ACHN (cell line): ENCODE measurements around the gene S100G.

Experiments
- DNase-seq: peaks from one replicate; pipeline ENCODE4 v3.0.0-alpha.2; 2015
- in situ Hi-C: cut with HindIII; loops from 2 replicates; pipeline ENCODE4 v1.10.0; 2017; ENCODE audit warnings: low sequenced_read_pairs, low pct_ligation_motif_present, low pct_unique_long_range_greater_than_20kb

Gene S100G

DNA sequence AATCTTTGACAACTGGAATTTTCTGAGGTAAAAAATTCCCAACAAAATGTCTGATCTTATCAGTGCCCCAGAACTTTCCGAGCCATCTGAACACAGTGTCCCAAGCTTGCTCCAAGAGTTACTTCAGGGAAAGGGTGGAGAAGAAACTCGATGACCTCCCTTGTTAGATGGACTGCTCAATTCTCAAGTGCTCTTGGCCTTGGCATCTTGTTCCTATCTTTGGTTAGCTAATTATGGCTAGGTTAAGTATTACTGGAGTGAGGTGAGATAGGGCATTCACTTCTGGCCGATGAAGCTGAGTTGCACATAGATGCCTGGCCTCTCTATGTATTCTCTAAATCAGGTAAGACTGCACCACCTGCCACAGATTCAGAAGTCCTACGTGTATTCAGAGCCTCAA lies 9.1 kb upstream of the S100G start:
- in situ Hi-C loops, result no loop called here
- DNase-seq, result no peak

GRCh38 chrX:16643176-16643575 lies 6.8 kb upstream of the S100G start:
- no peak for DNase-seq
- in situ Hi-C loops, result no loop called here

- DNase-seq, result no peak
- in situ Hi-C loops, result no loop called here
These were observed 3.4 kb upstream of the S100G start for GRCh38 chrX:16646366-16647138.

GRCh38 chrX:16651391-16652024 lies 1.6 kb downstream of the S100G start:
- in situ Hi-C loops, result no loop called here
- DNase-seq, result no peak

DNA sequence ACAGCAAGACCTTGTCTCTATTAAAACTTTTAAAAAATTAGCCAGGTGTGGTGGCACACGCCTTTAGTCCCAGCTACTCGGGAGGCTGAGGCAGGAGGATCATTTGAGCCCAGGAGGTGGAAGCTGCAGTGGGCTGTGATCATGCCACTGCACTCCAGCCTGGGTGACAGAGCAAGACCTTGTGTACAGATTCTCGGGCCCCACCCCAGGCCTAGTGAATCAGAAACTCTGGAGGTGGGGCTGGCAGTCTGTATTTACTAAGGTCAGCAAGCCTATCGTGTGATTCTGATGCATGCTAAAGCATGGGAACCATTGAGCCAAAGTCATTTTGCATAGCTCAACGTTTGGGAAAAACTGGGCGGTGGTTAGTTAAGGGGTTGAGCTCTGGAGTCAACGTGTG lies 3.5 kb downstream of the S100G start:
- in situ Hi-C loops, result no loop called here
- DNase-seq, result no peak

GRCh38 chrX:16654093-16654492 lies 4.1 kb downstream of the S100G start:
- in situ Hi-C loops, result no loop called here
- no peak for DNase-seq

DNA sequence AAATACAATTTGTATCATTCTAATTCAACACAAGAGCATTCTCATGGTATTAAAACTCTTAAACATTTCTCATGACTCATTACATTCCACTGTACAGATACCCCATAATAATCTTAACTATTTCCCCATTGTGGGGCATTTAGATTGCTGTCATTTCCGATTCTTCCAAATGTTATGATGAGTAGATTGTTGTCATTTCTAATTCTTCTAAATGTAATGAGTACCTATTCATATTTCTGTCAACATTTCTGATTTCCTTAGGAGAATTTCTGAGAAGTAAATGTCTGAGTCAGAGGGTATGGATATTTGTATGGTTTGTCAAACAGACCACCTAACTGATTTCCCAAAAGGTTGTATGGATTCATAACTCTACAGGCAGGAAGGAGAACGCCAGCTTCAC lies 8.3 kb downstream of the S100G start:
- DNase-seq, result no peak

DNA sequence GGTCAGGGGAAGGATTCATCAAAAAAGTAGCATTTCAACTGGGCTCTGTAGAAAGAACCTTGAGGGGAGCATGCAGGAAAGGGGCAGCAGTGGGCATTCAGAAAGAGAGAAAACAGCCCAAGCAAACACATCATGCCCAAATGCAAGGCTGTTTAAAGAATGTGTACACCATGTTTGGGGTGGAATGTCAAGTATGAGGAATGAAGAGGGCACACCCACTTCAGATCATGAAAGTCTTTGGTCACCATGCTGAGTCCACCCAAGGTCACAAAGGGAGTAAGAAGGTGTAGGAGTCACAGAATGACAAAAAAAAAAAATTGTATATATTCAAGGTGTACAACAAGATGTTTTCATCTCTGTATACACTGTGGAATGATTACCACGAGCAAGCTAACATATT lies 9.4 kb downstream of the S100G start:
- in situ Hi-C loops, result no loop called here
- DNase-seq, result no peak

More for the DNA sequence above, 8.3 kb downstream of the S100G start:
- in situ Hi-C loops, result no loop called here

GRCh38 chrX:16661495-16661894 lies 11.5 kb downstream of the S100G start:
- in situ Hi-C loops, result no loop called here
- DNase-seq, result no peak

GRCh38 chrX:16662402-16662801 lies 12.4 kb downstream of the S100G start:
- in situ Hi-C loops, result no loop called here
- no peak for DNase-seq

DNA sequence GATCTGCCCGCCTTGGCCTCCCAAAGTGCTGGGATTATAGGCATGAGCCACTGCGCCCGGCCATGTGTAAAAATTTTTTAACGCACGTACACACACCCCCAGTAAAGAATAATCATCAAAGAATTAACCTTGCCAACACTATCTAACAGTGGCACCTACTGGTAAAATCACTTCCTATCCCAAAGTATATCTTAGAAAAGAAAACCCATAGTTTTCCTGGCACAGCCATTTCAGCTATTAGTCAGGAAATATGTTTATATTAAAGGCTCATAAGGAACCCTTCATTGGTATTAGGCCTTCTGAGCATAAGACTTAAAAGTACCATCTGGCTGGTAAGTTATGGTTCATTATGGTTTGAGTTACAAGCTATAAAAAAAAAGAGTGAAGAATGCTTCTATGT lies 14.1 kb downstream of the S100G start:
- no peak for DNase-seq
- in situ Hi-C loops, result no loop called here

GRCh38 chrX:16664626-16665025 lies 14.7 kb downstream of the S100G start:
- no peak for DNase-seq
- in situ Hi-C loops, result no loop called here

DNA sequence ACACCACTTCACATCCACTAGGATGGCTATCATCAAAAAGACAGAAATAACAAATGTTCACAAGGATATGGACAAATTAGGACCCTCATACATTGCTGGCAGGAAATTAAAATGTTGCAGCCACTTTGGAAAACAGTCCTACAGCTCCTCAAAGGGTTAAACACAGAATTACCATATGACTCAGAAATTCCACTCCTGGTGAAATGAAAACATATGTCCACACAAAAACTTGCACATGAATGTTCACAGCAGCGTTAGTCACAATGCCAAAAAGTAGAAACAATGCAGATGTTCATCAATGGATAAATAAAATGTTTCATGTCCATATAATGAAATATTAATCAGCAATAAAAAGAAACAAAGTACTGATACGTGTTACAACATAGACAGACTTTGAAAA lies 15.1 kb downstream of the S100G start:
- in situ Hi-C loops, result no loop called here
- DNase-seq, result no peak

DNA sequence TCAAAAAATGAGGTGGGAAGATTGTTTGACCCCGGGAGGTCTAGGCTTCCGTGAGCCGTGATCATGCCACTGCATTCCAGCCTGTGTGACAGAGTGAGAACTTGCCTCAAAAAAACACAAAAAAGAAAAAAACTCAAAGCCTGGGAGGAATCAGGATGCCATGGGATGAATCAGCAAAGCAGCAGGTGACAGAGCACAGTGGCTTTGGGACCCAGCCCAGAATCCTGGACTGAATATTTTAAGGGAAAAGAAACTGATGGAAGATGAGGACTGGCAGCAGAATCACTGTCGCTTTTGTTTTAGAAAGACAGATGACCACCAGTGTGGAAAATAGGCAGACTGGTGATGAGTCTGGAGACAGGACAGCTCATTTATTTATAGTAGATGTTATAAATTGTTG lies 16.6 kb downstream of the S100G start:
- no peak for DNase-seq
- in situ Hi-C loops, result no loop called here

DNA sequence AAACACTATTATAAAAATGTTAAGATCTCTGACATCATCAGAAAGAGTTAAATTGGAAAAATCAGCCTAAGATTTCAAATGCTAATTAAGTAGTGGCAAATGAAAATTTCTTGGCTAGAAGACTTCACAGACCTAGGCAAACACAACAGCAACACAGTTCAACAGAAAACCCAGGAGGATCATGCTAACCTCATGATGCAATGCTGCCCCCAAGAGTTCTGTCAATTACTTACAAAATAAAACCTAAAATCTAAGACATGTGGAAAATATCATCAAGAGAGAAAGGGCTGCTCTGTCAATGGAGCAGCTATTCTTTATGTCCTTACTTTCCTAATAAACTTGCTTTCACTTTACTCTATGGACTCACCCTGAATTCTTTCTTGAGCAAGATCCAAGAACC lies 21.0 kb downstream of the S100G start:
- in situ Hi-C loops, result no loop called here
- peak; percentile 25 for DNase-seq

DNA sequence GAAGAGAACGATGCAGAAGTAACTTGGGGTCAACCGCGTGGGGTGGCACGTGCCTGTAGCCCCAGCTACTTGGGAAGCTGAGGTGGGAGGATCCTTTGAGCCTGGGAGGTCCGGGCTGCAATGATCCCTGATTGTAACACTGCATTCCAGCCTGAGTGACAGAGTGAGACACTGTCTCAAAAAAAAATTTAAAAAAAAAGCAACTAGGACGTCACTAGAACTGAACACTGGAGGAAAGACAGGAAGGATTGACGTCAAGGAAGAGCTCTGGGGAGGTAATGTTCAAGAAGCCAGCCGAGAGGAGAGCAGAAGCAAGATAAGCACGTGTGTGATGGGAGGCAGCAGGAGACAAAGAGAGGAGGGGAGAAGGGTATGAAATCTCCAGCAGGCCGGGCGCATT lies 28.7 kb downstream of the S100G start:
- in situ Hi-C loops, result no loop called here
- no peak for DNase-seq

DNA sequence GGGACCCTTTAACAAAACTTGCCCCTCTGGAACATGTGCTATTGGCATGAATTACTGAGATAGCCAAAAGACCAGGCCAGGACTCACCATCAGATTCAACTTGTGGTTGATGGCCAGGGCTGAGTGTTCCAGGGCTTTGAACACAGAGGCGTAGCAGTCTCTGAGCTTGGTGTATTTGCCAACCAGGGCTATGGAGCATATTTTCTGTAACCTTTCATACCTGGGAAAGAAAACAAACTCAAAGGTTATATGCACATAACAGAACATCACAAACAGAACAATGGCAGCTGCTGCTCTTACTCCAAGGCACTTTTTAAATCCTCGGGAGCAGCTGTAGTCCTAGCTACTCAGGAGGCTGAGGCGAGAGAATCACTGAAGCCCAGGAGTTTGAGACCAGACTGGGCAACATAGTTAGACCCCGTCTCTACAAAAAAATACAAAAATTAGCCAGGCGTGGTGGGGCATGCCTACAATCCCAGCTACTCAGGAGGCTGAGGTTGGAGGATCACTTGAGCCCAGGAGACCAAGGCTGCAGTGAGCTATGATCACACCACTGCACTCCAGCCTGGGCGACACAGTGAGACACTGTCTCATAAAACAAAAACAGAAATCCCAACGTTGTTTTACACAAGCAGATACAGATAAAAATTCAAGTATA lies 33.2 kb downstream of the S100G start:
- no peak for DNase-seq
- in situ Hi-C loops, result no loop called here

DNA sequence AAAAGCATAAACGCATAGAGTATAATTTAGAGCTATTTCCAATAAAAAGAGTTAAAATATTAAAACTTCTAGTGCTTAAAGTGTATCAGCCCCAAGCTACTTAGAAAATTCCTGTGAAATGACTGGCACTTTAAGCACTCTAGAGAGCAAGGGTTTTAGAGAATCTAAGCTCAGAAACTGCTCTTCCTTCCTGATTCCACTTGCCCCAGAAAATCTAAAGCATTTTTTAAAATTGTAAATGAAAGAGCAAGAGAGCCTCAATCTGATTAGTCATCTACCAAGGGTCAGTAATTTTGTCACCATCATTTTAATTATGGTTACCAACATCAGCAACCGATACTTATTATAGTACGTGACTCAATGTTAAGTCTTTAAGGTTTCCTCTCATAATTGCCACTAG lies 37.6 kb downstream of the S100G start:
- in situ Hi-C loops, result no loop called here
- DNase-seq, result no peak

GRCh38 chrX:16695079-16695676 lies 45.2 kb downstream of the S100G start:
- in situ Hi-C loops, result no loop called here
- DNase-seq, result peak; percentile 40
